GM12874 (cell line): ENCODE data around the gene MMP2.

Experiments
- TF ChIP-seq, protein P1 (sequence below): IDR thresholded peaks from 2 replicates; pipeline ENCODE4 v1.5.1; 2011; ENCODE audit warnings: low read depth, mild to moderate bottlenecking, control low read depth, low read length, moderate library complexity; ENCODE audit not compliant: insufficient read depth

The MMP2 gene

DNA sequence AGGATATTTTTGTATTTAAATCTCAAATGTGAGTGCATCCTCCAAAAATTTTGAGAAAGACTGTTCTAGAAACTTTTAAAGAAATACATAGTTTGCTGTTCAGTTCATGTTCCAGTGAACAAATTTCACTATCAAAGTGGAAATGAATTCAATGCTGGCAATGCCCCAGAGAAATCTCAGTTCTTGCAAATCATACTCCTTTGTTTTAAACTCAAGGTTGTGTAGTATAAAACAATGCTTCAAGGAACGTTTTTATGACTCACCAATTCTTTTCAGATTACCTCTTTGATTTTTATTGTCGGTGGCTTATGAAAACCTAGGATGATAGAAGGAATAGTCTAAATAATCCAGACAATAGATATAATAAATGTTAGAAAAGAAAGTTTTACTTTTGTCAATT is 47.4 kb downstream of the MMP2 start:
- TF ChIP-seq, protein P1, sequence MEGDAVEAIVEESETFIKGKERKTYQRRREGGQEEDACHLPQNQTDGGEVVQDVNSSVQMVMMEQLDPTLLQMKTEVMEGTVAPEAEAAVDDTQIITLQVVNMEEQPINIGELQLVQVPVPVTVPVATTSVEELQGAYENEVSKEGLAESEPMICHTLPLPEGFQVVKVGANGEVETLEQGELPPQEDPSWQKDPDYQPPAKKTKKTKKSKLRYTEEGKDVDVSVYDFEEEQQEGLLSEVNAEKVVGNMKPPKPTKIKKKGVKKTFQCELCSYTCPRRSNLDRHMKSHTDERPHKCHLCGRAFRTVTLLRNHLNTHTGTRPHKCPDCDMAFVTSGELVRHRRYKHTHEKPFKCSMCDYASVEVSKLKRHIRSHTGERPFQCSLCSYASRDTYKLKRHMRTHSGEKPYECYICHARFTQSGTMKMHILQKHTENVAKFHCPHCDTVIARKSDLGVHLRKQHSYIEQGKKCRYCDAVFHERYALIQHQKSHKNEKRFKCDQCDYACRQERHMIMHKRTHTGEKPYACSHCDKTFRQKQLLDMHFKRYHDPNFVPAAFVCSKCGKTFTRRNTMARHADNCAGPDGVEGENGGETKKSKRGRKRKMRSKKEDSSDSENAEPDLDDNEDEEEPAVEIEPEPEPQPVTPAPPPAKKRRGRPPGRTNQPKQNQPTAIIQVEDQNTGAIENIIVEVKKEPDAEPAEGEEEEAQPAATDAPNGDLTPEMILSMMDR: no peak

DNA sequence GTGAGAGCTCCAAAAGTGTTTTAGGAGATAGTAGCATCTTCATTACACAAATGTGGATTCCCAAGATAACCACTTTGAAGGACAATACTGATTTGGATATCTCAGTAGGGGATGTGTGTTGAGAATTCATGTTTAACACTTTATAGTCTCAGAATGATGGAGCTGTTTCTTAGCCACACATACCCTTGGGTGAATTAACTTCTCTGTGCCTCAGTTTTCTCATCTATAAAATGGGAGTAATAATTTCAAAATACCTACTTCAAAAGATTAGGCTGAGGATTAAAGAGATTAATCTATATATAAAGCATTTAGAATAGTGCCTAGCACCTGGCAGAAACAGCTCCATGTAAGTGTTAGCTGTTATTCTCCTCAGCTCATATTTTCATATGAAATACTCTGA is 48.9 kb downstream of the MMP2 start:
- TF ChIP-seq, protein P1: no peak

DNA sequence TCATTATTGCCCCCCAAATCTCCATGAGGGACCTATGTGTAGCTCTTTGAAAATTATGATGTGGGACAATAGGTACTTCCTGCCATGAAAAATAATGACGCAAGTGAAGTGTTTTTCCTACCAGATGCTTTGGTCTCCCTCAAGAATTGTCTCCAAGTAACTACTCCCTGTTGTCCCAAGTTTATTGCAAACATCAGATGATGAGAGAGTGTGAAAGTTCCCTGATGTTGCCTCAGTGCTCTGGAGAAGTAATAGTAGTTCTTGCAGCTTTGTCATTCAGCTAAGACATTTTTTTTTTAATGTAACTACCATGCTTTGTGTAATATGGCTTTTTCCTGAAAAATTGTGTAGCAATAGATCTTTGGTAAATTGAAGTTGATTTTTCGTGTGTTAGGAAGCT is 50.0 kb downstream of the MMP2 start:
- TF ChIP-seq, protein P1: no peak

DNA sequence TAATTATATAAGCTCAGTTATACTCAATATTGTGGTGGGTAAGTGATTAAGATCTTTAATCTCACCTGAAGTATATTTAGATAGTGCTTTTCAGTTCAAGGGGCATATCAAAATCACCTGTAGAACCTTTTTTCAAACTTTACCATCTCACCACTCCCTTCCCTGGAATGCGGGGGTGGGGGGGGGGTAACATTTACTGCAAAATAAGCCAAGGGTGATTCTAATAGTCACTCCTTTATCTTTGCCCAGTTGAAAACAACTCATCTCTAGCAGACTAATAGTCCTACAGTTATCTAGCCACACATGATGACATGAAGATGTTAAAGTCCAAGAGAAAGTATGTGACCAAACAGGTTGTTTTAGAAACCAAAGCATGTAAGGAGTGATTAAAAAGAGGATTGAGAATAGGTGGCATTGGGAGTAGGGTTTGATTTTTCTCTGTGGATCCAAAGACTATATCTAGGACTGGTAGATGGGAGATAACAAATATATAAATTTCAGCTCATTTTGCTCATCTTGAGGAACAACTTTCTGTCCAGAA is 51.4 kb downstream of the MMP2 start:
- TF ChIP-seq, protein P1: no peak

DNA sequence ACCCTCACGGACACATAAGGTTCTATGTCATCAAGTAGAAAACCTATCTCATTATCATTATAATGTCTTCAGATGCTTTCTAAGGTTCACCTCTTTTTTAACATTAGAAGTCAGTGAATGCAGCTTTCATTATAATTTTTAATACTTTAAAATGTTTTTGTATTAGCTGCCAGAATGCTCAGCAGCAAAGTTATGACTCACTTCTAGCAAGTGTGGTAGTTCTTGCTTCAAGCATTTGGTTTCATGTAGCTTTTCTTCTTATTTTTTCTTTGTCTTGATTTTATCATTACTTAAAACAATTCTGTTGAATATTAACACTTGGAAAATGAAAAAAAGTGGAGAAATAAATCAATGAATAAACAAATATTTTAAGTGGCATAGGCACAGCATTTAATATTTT is 53.2 kb downstream of the MMP2 start:
- TF ChIP-seq, protein P1: no peak

DNA sequence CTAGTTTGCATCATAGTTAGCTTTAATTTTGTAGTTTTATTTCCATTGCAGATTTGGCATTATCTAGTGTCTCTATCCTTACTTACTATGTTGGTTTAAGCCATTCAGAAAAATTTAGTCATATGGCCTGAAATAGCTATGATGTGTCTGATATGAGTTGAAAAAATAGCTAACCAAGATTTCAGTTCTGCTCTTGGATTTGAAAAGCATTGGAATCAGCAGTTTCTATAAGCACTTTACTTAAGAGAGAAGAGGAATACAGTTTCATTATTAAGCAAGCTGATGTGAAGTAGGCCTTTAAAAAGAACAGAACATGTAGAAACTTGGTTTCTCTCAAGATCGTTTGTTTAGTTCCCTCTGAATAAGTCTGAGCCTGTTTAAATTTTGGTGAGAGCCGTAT is 55.8 kb downstream of the MMP2 start:
- TF ChIP-seq, protein P1: no peak

DNA sequence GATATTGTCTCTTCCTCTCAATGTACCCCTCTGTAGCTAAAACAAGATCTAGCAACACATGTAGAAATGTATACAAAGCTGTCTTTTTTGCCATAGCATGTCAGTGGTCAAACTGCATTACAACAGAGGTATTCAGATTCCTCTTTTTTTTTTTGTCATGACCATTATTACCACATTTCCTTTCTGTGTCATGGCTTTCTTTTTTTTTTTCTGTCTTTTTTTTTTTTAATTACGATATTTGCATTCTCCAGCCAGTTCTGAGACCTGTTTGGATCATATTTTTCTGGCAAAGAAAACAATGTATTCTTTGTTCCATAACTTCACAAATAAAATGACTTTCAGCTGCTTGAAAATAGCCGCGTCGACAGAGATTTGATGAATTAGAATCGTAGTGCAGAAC is 60.1 kb downstream of the MMP2 start:
- TF ChIP-seq, protein P1: no peak
